CD14-positive monocyte (primary cell): ENCODE results near the gene OR2C1. TPM values are rescaled to one million over a fixed set of nuclear protein-coding genes. Genes with fewer than 3 reads are reported as not detected.

Experiments
- DNase-seq, 3 donors: peaks; one replicate each; pipeline ENCODE4 v3.0.0-alpha.2; 2011 to 2022
- H2AFZ ChIP-seq: 2 replicates; pipeline ENCODE4 v1.6.0; 2012; ENCODE audit warnings: mild to moderate bottlenecking, low read depth, low read length, inconsistent platforms; ENCODE audit not compliant: insufficient read depth, poor library complexity, severe bottlenecking
- H3K27ac ChIP-seq, 2 donors: 1 replicate in 1 of 2; 2 replicates in 1 of 2; pipeline ENCODE4 v1.5.1; 2012 to 2013; ENCODE audit warnings: low read length in 2 of 2, control low read depth in 1 of 2, inconsistent platforms in 1 of 2, low read depth in 1 of 2, mild to moderate bottlenecking in 1 of 2
- H3K27me3 ChIP-seq, 2 donors: one replicate each; pipeline versions ENCODE4 v1.6.0 to v1.6.1; 2011 to 2013; ENCODE audit warnings: low read length in 2 of 2; ENCODE audit not compliant: control insufficient read depth in 2 of 2, insufficient read depth in 2 of 2
- H3K36me3 ChIP-seq, 2 donors: replicated peaks in 1 of 2; 1 replicate in 1 of 2; 2 replicates in 1 of 2; pipeline versions ENCODE4 v1.5.1 to v1.6.1; 2012 to 2013; ENCODE audit warnings: low read length in 2 of 2, control low read depth in 1 of 2, inconsistent platforms in 1 of 2, mild to moderate bottlenecking in 1 of 2; ENCODE audit not compliant: insufficient read depth in 2 of 2, control insufficient read depth in 1 of 2
- H3K4me1 ChIP-seq, 2 donors: 1 replicate in 1 of 2; 2 replicates in 1 of 2; pipeline versions ENCODE4 v1.5.1 to v1.6.1; 2012 to 2013; ENCODE audit warnings: low read length in 2 of 2, control low read depth in 1 of 2, inconsistent platforms in 1 of 2, mild to moderate bottlenecking in 1 of 2, moderate library complexity in 1 of 2; ENCODE audit not compliant: insufficient read depth in 2 of 2, control insufficient read depth in 1 of 2
- H3K4me2 ChIP-seq: replicated peaks from 2 replicates; pipeline ENCODE3; 2012; ENCODE audit warnings: low read length, moderate library complexity, mild to moderate bottlenecking; ENCODE audit not compliant: poor library complexity, severe bottlenecking; ENCODE audit errors: extremely low read depth
- H3K4me3 ChIP-seq, 3 experiments: fragments of 200-600 bp in 1 of 3; sonication (generic) in 1 of 3; replicated peaks in 1 of 3; 1 replicate in 2 of 3; 2 replicates in 1 of 3; pipeline ENCODE4 v1.5.1; 2011 to 2013; ENCODE audit warnings: low read length in 3 of 3, mild to moderate bottlenecking in 3 of 3, control low read depth in 2 of 3, low read depth in 2 of 3, inconsistent platforms in 1 of 3, moderate library complexity in 1 of 3
- H3K79me2 ChIP-seq: 2 replicates; pipeline ENCODE4 v1.6.0; 2012; ENCODE audit warnings: mild to moderate bottlenecking, control low read depth, inconsistent platforms, low read length, moderate library complexity; ENCODE audit not compliant: insufficient read depth
- H3K9ac ChIP-seq: 2 replicates; pipeline ENCODE4 v1.6.0; 2017; ENCODE audit warnings: low read length, mild to moderate bottlenecking; ENCODE audit not compliant: insufficient read depth, poor library complexity, severe bottlenecking
- H3K9me3 ChIP-seq, 2 donors: replicated peaks in 1 of 2; 1 replicate in 1 of 2; 2 replicates in 1 of 2; pipeline versions ENCODE4 v1.5.1 to v1.6.1; 2012 to 2013; ENCODE audit warnings: low read length in 2 of 2, control low read depth in 1 of 2; ENCODE audit not compliant: control insufficient read depth in 1 of 2, insufficient read depth in 1 of 2
- H4K20me1 ChIP-seq: 2 replicates; pipeline ENCODE4 v1.6.0; 2012; ENCODE audit warnings: mild to moderate bottlenecking, low read length, control low read depth, moderate library complexity; ENCODE audit not compliant: insufficient read depth
- H3K27ac Mint-ChIP-seq, 7 donors: one replicate each; pipeline ENCODE4 v1.8.0; 2020; ENCODE audit warnings: mild to moderate bottlenecking in 7 of 7, mixed read lengths in 7 of 7, moderate library complexity in 6 of 7, inconsistent platforms in 2 of 7
- H3K27me3 Mint-ChIP-seq, 3 donors: one replicate each; pipeline ENCODE4 v1.8.0; 2021 to 2022; ENCODE audit warnings: low read depth in 3 of 3, mild to moderate bottlenecking in 3 of 3, mixed read lengths in 3 of 3, moderate library complexity in 3 of 3, inconsistent platforms in 1 of 3
- H3K36me3 Mint-ChIP-seq, 2 donors: one replicate each; pipeline ENCODE4 v1.8.0; 2020; ENCODE audit warnings: mixed read lengths in 2 of 2, inconsistent platforms in 1 of 2, mild to moderate bottlenecking in 1 of 2
- H3K4me1 Mint-ChIP-seq: one replicate; pipeline ENCODE4 v1.8.0; 2020; ENCODE audit warnings: mild to moderate bottlenecking, mixed read lengths
- H3K4me3 Mint-ChIP-seq, 2 donors: one replicate each; pipeline ENCODE4 v1.8.0; 2020; ENCODE audit warnings: mild to moderate bottlenecking in 2 of 2, mixed read lengths in 2 of 2, moderate library complexity in 1 of 2
- H3K9me3 Mint-ChIP-seq, 7 donors: one replicate each; pipeline ENCODE4 v1.8.0; 2020 to 2022; ENCODE audit warnings: mixed read lengths in 7 of 7, mild to moderate bottlenecking in 6 of 7, moderate library complexity in 6 of 7, inconsistent platforms in 2 of 7
- WGBS: methylation state at CpG from one replicate; pipeline ENCODE4 v1.1.5; 2013; ENCODE audit warnings: missing lambda C conversion rate; ENCODE audit not compliant: insufficient coverage; 5-methylcytosine and 5-hydroxymethylcytosine counted together
- intact Hi-C, 2 donors: fragments of 100-400 bp; cut with micrococcal nuclease; formaldehyde crosslinking; loops; one replicate each; pipeline versions ENCODE4 v1.15.0 to v1.15.1; 2023
- polyA plus RNA-seq, 3 donors: library from polyadenylated mRNA; depleted of rRNA in 1 of 3; unstranded in 2 of 3; stranded (reverse) in 1 of 3; fragments of 300-500 nt in 2 of 3; fragments of >200 nt in 1 of 3; fragmentation: Illumina TruSeq in 2 of 3; gene quantifications; 1 replicate in 2 of 3; 2 replicates in 1 of 3; pipeline ENCODE4 v1.2.3, GENCODE V29; 2012 to 2021
- TF ChIP-seq, protein P1 (sequence below): fragments of 200-600 bp; IDR thresholded peaks from one replicate; pipeline ENCODE4 v1.8.0; 2022; ENCODE audit warnings: antibody characterized with exemption, mild to moderate bottlenecking

Gene OR2C1
- polyA plus RNA-seq, 3 donors = 0.12 TPM; not detected in 2

DNA sequence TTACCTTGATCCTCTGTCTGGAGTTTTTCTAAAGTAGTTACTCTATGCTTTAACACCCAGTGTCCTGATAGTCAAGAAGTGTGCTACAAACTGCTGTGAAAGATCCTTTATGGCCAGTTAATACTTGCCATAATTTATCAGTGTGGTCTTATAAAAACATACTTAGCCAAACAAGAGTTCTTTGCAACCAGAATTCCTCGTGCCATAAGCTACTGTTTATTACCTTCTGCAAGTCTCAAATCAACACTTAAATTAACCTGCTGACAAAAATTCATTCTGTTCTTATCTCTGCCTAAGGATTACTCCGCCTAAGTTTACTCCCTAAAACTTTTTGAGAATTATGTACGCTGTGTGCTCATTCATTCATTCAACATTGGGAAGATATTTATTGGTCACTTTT is 27.6 kb upstream of the OR2C1 start:
- intact Hi-C loops = no loop called here
- Histone ChIP-seq H3K9ac (no peak overlapping the region), H3K36me3 (no peaks in the 10 kb centered on the region), H3K27ac (no peak overlapping the region), H3K27me3 (no peaks in the 10 kb centered on the region), H2AFZ (no peak overlapping the region), H3K4me2 (no peak overlapping the region), H3K9me3 (peaks cover 23 to 31% of the 10 kb centered on the region in 2 donors), H3K4me3 (no peak overlapping the region), H4K20me1 (no peaks in the 10 kb centered on the region), H3K79me2 (no peaks in the 10 kb centered on the region), H3K4me1 (no peaks in the 10 kb centered on the region)
- Mint-ChIP-seq H3K4me1 (no peaks in the 10 kb centered on the region), H3K27ac (no peak overlapping the region), H3K9me3 (peaks cover 11 to 62% (median 48%) of the 10 kb centered on the region in 7 donors), H3K4me3 (no peak overlapping the region), H3K27me3 (peaks cover 0 to 2% (median 2%) of the 10 kb centered on the region in 3 donors), H3K36me3 (no peaks in the 10 kb centered on the region)
- no peak for DNase-seq
- TF ChIP-seq, protein P1, sequence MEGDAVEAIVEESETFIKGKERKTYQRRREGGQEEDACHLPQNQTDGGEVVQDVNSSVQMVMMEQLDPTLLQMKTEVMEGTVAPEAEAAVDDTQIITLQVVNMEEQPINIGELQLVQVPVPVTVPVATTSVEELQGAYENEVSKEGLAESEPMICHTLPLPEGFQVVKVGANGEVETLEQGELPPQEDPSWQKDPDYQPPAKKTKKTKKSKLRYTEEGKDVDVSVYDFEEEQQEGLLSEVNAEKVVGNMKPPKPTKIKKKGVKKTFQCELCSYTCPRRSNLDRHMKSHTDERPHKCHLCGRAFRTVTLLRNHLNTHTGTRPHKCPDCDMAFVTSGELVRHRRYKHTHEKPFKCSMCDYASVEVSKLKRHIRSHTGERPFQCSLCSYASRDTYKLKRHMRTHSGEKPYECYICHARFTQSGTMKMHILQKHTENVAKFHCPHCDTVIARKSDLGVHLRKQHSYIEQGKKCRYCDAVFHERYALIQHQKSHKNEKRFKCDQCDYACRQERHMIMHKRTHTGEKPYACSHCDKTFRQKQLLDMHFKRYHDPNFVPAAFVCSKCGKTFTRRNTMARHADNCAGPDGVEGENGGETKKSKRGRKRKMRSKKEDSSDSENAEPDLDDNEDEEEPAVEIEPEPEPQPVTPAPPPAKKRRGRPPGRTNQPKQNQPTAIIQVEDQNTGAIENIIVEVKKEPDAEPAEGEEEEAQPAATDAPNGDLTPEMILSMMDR = no peak
- WGBS = 86% methylated on average over 1 of the region's 3 CpGs

DNA sequence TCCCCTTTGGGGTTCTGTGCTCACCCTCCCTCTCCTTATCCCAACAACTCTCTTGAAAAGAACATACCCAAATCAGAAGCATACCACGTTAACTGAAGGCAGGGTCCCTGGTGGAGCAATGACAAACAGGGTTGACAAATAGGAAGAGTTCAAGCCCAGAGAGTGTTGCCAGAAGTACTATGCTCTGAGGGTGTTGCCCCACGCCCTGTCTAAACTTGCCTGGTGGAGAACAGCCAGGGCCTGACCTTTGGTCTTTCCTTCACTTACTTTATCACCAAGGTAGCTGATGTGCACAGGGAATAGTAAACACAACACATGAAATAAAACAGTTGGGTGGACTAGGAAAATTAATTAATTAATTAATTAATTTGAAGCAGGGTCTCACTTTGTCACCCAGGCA is 27.0 kb upstream of the OR2C1 start:
- Mint-ChIP-seq H3K4me1 (no peaks in the 10 kb centered on the region), H3K4me3 (no peak overlapping the region), H3K27ac (no peak overlapping the region), H3K27me3 (peaks cover 0 to 2% (median 2%) of the 10 kb centered on the region in 3 donors), H3K9me3 (peaks cover 13 to 61% (median 48%) of the 10 kb centered on the region in 7 donors), H3K36me3 (no peaks in the 10 kb centered on the region)
- TF ChIP-seq, protein P1 = no peak
- Histone ChIP-seq H3K27me3 (no peaks in the 10 kb centered on the region), H2AFZ (no peak overlapping the region), H3K4me3 (no peak overlapping the region), H3K79me2 (no peaks in the 10 kb centered on the region), H3K27ac (no peak overlapping the region), H3K9me3 (peaks cover 18 to 30% of the 10 kb centered on the region in 2 donors), H3K36me3 (no peaks in the 10 kb centered on the region), H3K9ac (no peak overlapping the region), H4K20me1 (no peaks in the 10 kb centered on the region), H3K4me2 (no peak overlapping the region), H3K4me1 (no peaks in the 10 kb centered on the region)
- DNase-seq = no peak
- whole genome bisulfite sequencing = 100% methylated on average over 1 of the region's 2 CpGs
- intact Hi-C loops = no loop called here
